ENCODE results near the gene BABAM2. TPM values are rescaled to one million over a fixed set of nuclear protein-coding genes. Genes with fewer than 3 reads are reported as not detected.
"Not testable (repeated sequence)": the region's sequence is repeated elsewhere in the genome, so short reads cannot be mapped to it uniquely, and the experiment has no call there.

The BABAM2 gene
- total and polyA plus RNA-seq, 4 donors = 9.9 to 17.0 (median 13.9) TPM

DNA sequence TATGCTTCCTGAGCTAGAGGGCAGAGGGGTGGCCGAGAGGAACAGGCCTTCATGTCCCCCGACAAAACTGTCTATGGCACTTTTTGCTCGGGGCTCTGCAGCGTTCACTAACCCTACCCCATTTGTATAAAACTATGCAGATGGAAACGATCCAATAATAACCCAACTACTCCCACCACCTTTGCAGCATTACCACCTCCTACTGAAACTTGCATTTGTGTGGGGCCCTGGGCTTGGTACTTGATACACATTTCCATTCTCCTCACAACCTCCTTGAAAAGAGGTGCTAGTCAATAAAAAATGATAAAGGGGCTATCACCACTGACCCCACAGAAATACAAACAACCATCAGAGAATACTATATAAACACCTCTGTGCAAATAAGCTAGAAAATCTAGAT lies 438.7 kb downstream of the BABAM2 start:
- no peaks in the 10 kb centered on the region for H3K9me3 ChIP-seq (ENCODE audit: control insufficient read depth in 4 of 4, low read length in 3 of 4)
- no peak for DNase-seq (ENCODE audit: low spot score)
- no peak overlapping the region for H3K9ac ChIP-seq (ENCODE audit: low read depth in 1 of 2, low read length in 2 of 2)
- H3K4me3 ChIP-seq (ENCODE audit: low read depth in 1 of 3, low read length in 3 of 3) = no peak overlapping the region
- no peak overlapping the region for H3K27ac ChIP-seq (ENCODE audit: low read depth in 1 of 2, low read length in 2 of 2)
- WGBS = 95% methylated on average over 5 of the region's 5 CpGs
- H3K36me3 ChIP-seq (ENCODE audit: control insufficient read depth in 4 of 4, insufficient read depth in 3 of 4, low read depth in 1 of 4, low read length in 3 of 4) = no peaks in the 10 kb centered on the region
- peaks cover 7 to 15% (median 10%) of the 10 kb centered on the region in 4 donors for H3K4me1 ChIP-seq (ENCODE audit: control insufficient read depth in 4 of 4, insufficient read depth in 4 of 4, low read length in 3 of 4)
- TF ChIP-seq JUND (IDR thresholded peaks at IDR 0.05) (no peak), SP1 (IDR thresholded peaks at IDR 0.05) (no peak), FOXA1 (IDR thresholded peaks at IDR 0.05) (no peak), YY1 (IDR thresholded peaks at IDR 0.05) (no peak), FOXA2 (IDR thresholded peaks at IDR 0.05) (no peak), NR2F2 (IDR thresholded peaks at IDR 0.05) (no peak), HNF4A (conservative IDR thresholded peaks at IDR 0.05) (no peak), RXRA (IDR thresholded peaks at IDR 0.05) (no peak), GABPA (IDR thresholded peaks at IDR 0.05 in 1 of 2, conservative IDR thresholded peaks at IDR 0.05 in 1 of 2) (no peak), RAD21 (IDR thresholded peaks at IDR 0.05) (no peak), HNF4G (IDR thresholded peaks at IDR 0.05) (no peak), TAF1 (conservative IDR thresholded peaks at IDR 0.05) (no peak), EGR1 (IDR thresholded peaks at IDR 0.05; ENCODE audit: low read depth in 2 of 2) (no peak)
- TF ChIP-seq, protein P1, sequence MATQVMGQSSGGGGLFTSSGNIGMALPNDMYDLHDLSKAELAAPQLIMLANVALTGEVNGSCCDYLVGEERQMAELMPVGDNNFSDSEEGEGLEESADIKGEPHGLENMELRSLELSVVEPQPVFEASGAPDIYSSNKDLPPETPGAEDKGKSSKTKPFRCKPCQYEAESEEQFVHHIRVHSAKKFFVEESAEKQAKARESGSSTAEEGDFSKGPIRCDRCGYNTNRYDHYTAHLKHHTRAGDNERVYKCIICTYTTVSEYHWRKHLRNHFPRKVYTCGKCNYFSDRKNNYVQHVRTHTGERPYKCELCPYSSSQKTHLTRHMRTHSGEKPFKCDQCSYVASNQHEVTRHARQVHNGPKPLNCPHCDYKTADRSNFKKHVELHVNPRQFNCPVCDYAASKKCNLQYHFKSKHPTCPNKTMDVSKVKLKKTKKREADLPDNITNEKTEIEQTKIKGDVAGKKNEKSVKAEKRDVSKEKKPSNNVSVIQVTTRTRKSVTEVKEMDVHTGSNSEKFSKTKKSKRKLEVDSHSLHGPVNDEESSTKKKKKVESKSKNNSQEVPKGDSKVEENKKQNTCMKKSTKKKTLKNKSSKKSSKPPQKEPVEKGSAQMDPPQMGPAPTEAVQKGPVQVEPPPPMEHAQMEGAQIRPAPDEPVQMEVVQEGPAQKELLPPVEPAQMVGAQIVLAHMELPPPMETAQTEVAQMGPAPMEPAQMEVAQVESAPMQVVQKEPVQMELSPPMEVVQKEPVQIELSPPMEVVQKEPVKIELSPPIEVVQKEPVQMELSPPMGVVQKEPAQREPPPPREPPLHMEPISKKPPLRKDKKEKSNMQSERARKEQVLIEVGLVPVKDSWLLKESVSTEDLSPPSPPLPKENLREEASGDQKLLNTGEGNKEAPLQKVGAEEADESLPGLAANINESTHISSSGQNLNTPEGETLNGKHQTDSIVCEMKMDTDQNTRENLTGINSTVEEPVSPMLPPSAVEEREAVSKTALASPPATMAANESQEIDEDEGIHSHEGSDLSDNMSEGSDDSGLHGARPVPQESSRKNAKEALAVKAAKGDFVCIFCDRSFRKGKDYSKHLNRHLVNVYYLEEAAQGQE (IDR thresholded peaks at IDR 0.05) = no peak
- TF ChIP-seq, protein P2, sequence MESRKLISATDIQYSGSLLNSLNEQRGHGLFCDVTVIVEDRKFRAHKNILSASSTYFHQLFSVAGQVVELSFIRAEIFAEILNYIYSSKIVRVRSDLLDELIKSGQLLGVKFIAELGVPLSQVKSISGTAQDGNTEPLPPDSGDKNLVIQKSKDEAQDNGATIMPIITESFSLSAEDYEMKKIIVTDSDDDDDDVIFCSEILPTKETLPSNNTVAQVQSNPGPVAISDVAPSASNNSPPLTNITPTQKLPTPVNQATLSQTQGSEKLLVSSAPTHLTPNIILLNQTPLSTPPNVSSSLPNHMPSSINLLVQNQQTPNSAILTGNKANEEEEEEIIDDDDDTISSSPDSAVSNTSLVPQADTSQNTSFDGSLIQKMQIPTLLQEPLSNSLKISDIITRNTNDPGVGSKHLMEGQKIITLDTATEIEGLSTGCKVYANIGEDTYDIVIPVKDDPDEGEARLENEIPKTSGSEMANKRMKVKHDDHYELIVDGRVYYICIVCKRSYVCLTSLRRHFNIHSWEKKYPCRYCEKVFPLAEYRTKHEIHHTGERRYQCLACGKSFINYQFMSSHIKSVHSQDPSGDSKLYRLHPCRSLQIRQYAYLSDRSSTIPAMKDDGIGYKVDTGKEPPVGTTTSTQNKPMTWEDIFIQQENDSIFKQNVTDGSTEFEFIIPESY (IDR thresholded peaks at IDR 0.05) = no peak
- TF ChIP-seq, protein P3, sequence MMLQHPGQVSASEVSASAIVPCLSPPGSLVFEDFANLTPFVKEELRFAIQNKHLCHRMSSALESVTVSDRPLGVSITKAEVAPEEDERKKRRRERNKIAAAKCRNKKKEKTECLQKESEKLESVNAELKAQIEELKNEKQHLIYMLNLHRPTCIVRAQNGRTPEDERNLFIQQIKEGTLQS (IDR thresholded peaks at IDR 0.05) = no peak
- TF ChIP-seq, protein P4, sequence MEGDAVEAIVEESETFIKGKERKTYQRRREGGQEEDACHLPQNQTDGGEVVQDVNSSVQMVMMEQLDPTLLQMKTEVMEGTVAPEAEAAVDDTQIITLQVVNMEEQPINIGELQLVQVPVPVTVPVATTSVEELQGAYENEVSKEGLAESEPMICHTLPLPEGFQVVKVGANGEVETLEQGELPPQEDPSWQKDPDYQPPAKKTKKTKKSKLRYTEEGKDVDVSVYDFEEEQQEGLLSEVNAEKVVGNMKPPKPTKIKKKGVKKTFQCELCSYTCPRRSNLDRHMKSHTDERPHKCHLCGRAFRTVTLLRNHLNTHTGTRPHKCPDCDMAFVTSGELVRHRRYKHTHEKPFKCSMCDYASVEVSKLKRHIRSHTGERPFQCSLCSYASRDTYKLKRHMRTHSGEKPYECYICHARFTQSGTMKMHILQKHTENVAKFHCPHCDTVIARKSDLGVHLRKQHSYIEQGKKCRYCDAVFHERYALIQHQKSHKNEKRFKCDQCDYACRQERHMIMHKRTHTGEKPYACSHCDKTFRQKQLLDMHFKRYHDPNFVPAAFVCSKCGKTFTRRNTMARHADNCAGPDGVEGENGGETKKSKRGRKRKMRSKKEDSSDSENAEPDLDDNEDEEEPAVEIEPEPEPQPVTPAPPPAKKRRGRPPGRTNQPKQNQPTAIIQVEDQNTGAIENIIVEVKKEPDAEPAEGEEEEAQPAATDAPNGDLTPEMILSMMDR (IDR thresholded peaks at IDR 0.05; ENCODE audit: low read depth, low read length, missing input control) = no peak
- TF ChIP-seq, protein P5, sequence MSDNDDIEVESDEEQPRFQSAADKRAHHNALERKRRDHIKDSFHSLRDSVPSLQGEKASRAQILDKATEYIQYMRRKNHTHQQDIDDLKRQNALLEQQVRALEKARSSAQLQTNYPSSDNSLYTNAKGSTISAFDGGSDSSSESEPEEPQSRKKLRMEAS (IDR thresholded peaks at IDR 0.05) = no peak
- no peaks in the 10 kb centered on the region for H3K27me3 ChIP-seq (ENCODE audit: control insufficient read depth in 4 of 4, insufficient read depth in 4 of 4, low read length in 3 of 4)

DNA sequence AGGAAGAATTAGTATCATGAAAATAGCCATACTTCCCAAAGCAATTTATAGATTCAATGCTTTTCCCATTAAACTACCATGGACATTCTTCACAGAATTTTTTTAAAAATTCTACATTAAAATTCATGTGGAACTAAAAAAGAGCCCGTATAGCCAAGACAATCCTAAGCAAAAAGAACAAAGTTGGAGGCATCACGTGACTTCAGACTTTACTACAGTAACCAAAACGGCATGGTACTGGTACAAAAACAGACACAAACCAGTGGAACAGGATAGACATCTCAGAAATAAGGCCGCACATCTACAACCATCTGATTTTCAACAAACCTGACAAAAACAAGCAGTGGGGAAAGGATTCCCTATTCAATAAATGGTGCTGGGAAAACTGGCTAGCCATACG lies 440.2 kb downstream of the BABAM2 start:
- H3K9ac ChIP-seq (ENCODE audit: low read depth in 1 of 2, low read length in 2 of 2); DNase-seq (ENCODE audit: low spot score); H3K36me3 ChIP-seq (ENCODE audit: control insufficient read depth in 4 of 4, insufficient read depth in 3 of 4, low read depth in 1 of 4, low read length in 3 of 4); H3K27me3 ChIP-seq (ENCODE audit: control insufficient read depth in 4 of 4, insufficient read depth in 4 of 4, low read length in 3 of 4); H3K4me3 ChIP-seq (ENCODE audit: low read depth in 1 of 3, low read length in 3 of 3); H3K27ac ChIP-seq (ENCODE audit: low read depth in 1 of 2, low read length in 2 of 2); H3K9me3 ChIP-seq (ENCODE audit: control insufficient read depth in 4 of 4, low read length in 3 of 4): not testable (repeated sequence)
- peaks cover 11 to 22% (median 17%) of the 10 kb centered on the region in 4 donors for H3K4me1 ChIP-seq (ENCODE audit: control insufficient read depth in 4 of 4, insufficient read depth in 4 of 4, low read length in 3 of 4)
- WGBS = 79% methylated on average over 5 of the region's 5 CpGs

DNA sequence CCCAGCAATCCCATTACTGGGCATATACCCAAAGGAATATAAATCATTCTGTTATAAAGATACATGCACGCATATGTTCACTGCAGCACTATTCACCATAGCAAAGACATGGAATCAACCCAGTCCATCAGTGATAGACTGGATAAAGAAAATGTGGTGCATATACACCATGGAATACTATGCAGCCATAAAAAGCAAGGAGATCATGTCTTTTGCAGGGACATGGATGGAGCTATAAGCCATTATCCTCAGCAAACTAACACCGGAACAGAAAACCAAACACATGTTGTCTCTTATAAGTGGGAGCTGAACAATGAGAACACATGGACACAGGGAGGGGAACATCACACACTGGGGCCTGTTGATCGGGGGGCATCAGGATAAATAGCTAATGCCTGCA lies 441.3 kb downstream of the BABAM2 start:
- H3K9me3 ChIP-seq (ENCODE audit: control insufficient read depth in 4 of 4, low read length in 3 of 4); DNase-seq (ENCODE audit: low spot score); H3K4me3 ChIP-seq (ENCODE audit: low read depth in 1 of 3, low read length in 3 of 3); H3K9ac ChIP-seq (ENCODE audit: low read depth in 1 of 2, low read length in 2 of 2); H3K27me3 ChIP-seq (ENCODE audit: control insufficient read depth in 4 of 4, insufficient read depth in 4 of 4, low read length in 3 of 4); H3K27ac ChIP-seq (ENCODE audit: low read depth in 1 of 2, low read length in 2 of 2); H3K36me3 ChIP-seq (ENCODE audit: control insufficient read depth in 4 of 4, insufficient read depth in 3 of 4, low read depth in 1 of 4, low read length in 3 of 4): not testable (repeated sequence)
- 98% methylated on average over 3 of the region's 3 CpGs for WGBS
- peaks cover 11 to 22% (median 17%) of the 10 kb centered on the region in 4 donors for H3K4me1 ChIP-seq (ENCODE audit: control insufficient read depth in 4 of 4, insufficient read depth in 4 of 4, low read length in 3 of 4)

Data from liver (tissue), 9 donors.